ENCODE data around the gene ANK2.

DNA sequence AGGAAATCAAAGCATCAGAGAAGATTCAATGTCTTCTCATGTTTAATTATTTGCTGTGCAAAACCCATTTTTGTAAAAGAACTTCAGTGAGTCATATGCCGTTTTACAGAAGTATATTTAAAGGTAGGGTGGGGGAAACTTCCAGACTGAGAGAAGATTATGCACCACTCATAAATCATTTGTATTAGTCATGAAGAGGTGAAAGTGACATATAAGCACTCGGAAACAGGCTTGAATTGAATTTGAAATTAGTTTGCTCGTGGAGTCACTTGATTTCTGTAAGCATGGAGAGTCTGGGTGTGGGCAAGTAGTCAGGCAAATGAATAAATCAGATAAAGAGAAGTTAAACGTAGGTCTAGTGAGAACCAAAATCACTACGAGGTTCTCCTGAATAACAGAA lies 335.1 kb downstream of the ANK2 start:
- no peak for TF ChIP-seq CTCF (IDR thresholded peaks at IDR 0.05)
- TF ChIP-seq, protein P1, sequence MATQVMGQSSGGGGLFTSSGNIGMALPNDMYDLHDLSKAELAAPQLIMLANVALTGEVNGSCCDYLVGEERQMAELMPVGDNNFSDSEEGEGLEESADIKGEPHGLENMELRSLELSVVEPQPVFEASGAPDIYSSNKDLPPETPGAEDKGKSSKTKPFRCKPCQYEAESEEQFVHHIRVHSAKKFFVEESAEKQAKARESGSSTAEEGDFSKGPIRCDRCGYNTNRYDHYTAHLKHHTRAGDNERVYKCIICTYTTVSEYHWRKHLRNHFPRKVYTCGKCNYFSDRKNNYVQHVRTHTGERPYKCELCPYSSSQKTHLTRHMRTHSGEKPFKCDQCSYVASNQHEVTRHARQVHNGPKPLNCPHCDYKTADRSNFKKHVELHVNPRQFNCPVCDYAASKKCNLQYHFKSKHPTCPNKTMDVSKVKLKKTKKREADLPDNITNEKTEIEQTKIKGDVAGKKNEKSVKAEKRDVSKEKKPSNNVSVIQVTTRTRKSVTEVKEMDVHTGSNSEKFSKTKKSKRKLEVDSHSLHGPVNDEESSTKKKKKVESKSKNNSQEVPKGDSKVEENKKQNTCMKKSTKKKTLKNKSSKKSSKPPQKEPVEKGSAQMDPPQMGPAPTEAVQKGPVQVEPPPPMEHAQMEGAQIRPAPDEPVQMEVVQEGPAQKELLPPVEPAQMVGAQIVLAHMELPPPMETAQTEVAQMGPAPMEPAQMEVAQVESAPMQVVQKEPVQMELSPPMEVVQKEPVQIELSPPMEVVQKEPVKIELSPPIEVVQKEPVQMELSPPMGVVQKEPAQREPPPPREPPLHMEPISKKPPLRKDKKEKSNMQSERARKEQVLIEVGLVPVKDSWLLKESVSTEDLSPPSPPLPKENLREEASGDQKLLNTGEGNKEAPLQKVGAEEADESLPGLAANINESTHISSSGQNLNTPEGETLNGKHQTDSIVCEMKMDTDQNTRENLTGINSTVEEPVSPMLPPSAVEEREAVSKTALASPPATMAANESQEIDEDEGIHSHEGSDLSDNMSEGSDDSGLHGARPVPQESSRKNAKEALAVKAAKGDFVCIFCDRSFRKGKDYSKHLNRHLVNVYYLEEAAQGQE (IDR thresholded peaks at IDR 0.05; ENCODE audit: insufficient read depth in 1 of 2, low read depth in 2 of 2, low read length in 1 of 2): no peak
- no peak for TF ChIP-seq POLR2AphosphoS5 (IDR thresholded peaks at IDR 0.05; ENCODE audit: low read depth, low read length)
- no peak for TF ChIP-seq SIN3A (IDR thresholded peaks at IDR 0.05; ENCODE audit: borderline replicate concordance, insufficient read depth, low read depth, low read length)
- TF ChIP-seq TCF7L2 (IDR thresholded peaks at IDR 0.05; ENCODE audit: low read depth, low read length): no peak

All from Panc1 (cell line).